Measurements from ENCODE around the gene ZNF592. TPM values are rescaled to one million over a fixed set of nuclear protein-coding genes. Genes with fewer than 3 reads are reported as not detected.

ZNF592 gene
- total RNA-seq (10 to 100 TPM; 17.1 to 26.9 (median 20.8) TPM), polyA plus RNA-seq (1 to 10 TPM; 8.2 to 8.7 TPM)
- long read RNA-seq, donor 1, full-length matches to known transcripts = 3 of 16 reads
- long read RNA-seq, donor 1, partial matches to known transcripts = 4 of 16 reads
- long read RNA-seq, donor 1, other reads (novel, unspliced or antisense) = 9 of 16 reads
- long read RNA-seq, donor 2, full-length matches to known transcripts = 4 of 19 reads
- long read RNA-seq, donor 2, partial matches to known transcripts = 13 of 19 reads
- long read RNA-seq, donor 2, other reads (novel, unspliced or antisense) = 2 of 19 reads
- long read RNA-seq, donor 3, full-length matches to known transcripts = 17 of 45 reads
- long read RNA-seq, donor 3, partial matches to known transcripts = 24 of 45 reads
- long read RNA-seq, donor 3, other reads (novel, unspliced or antisense) = 4 of 45 reads

- DNase-seq (peak; percentile 86 to 92), ATAC-seq (peak; percentile 53 to 86 (median 77))
- Histone ChIP-seq H3K27me3 (no peaks in the 10 kb centered on the region), H3K4me1 (peaks cover 10 to 74% (median 63%) of the 10 kb centered on the region in 9 donors), H3K27ac (peak within 1 kb of the TSS; percentile 98 to 100 (median 100)), H3K4me3 (peak within 1 kb of the TSS; percentile 61 to 98 (median 86)), H3K9me3 (no peaks in the 10 kb centered on the region), H3K36me3 (peaks cover 0 to 3% (median 0%) of the 10 kb centered on the region in 9 donors)
- intact Hi-C loops (cut with DNase I) = loop anchor here in 8 of 10 donors (1.0 to 5.0 kb wide), 7 partner anchors 32 to 146 kb away; partner anchors contain the start of genes ALPK3 (in 5 of the 8), SEC11A (in 3 of the 8), WDR73 (in 3 of the 8) and ZSCAN2 (in 1 of the 8)
- WGBS, 2 donors = 0% methylated on average over 38 to 123 of the region's 127 CpGs
- TF ChIP-seq CTCF (IDR thresholded peaks at IDR 0.05) = peak in 5 of 9 donors; percentile 11 to 68 (median 36)
Measured at GRCh38 chr15:84748274-84749110, at the start of gene ZNF592. Gene ZNF592 (plus strand): TSS chr15:84748592. CDS start chr15:84782676, 34,084 bp downstream.

GRCh38 chr15:84699538-84700191, 48.7 kb upstream of the ZNF592 start:
- TF ChIP-seq CTCF (IDR thresholded peaks at IDR 0.05) = no peak
- ATAC-seq (no peak), DNase-seq (no peak)
- H3K36me3 ChIP-seq = no peaks in the 10 kb centered on the region
- intact Hi-C loops (cut with DNase I) = loop anchor here in 2 of 10 donors (5.0 kb wide), 2 partner anchors 42 to 48 kb away; partner anchors contain the start of genes NMB (in 1 of the 2) and ZNF592 (in 1 of the 2)
- H3K27me3 ChIP-seq = no peaks in the 10 kb centered on the region
- H3K9me3 ChIP-seq = no peaks in the 10 kb centered on the region
- no peak overlapping the region for H3K4me3 ChIP-seq
- H3K27ac ChIP-seq = no peak overlapping the region
- 85 to 89% methylated on average over 8 of the region's 8 CpGs for WGBS, 2 donors
- H3K4me1 ChIP-seq = peaks cover 3 to 69% (median 22%) of the 10 kb centered on the region in 9 donors

- ATAC-seq (peak; percentile 78 to 94 (median 90)), DNase-seq (peak; percentile 17 to 78)
- Histone ChIP-seq H3K4me1 (peaks cover 3 to 65% (median 22%) of the 10 kb centered on the region in 9 donors), H3K27me3 (no peaks in the 10 kb centered on the region), H3K9me3 (no peaks in the 10 kb centered on the region), H3K4me3 (no peak overlapping the region), H3K36me3 (peaks cover 0 to 6% (median 0%) of the 10 kb centered on the region in 9 donors), H3K27ac (peak overlapping the region in 5 of 10 donors; percentile 13 to 51 (median 26))
- no peak for TF ChIP-seq CTCF (IDR thresholded peaks at IDR 0.05)
- intact Hi-C loops (cut with DNase I) = loop anchor here in 2 of 10 donors (5.0 kb wide), 2 partner anchors 44 to 46 kb away; partner anchors contain the start of genes NMB (in 1 of the 2) and ZNF592 (in 1 of the 2)
- 11 to 12% methylated on average over 4 of the region's 4 CpGs for WGBS, 2 donors
Measured at GRCh38 chr15:84702961-84703482, 45.4 kb upstream of the ZNF592 start.

Measured in heart right ventricle (tissue), 16 donors.